ENCODE results near the gene PDS5B.

Gene PDS5B

GRCh38 chr13:32752997-32753606, 166.8 kb downstream of the PDS5B start:
- no peak for TF ChIP-seq GATA3 (IDR thresholded peaks at IDR 0.05; ENCODE audit: low read depth, low read length)
- no peak for TF ChIP-seq GATA2 (IDR thresholded peaks at IDR 0.05; ENCODE audit: low read depth, low read length)

- TF ChIP-seq GATA3 (IDR thresholded peaks at IDR 0.05; ENCODE audit: low read depth, low read length) (no peak), GATA2 (IDR thresholded peaks at IDR 0.05; ENCODE audit: low read depth, low read length) (no peak)
Measured at GRCh38 chr13:32754179-32754578, 167.9 kb downstream of the PDS5B start.

- TF ChIP-seq GATA2 (IDR thresholded peaks at IDR 0.05; ENCODE audit: low read depth, low read length), result no peak
- TF ChIP-seq GATA3 (IDR thresholded peaks at IDR 0.05; ENCODE audit: low read depth, low read length), result no peak
Measured at GRCh38 chr13:32759152-32759551, 172.9 kb downstream of the PDS5B start.

GRCh38 chr13:32761472-32761871, 175.2 kb downstream of the PDS5B start:
- TF ChIP-seq GATA3 (IDR thresholded peaks at IDR 0.05; ENCODE audit: low read depth, low read length) (no peak), GATA2 (IDR thresholded peaks at IDR 0.05; ENCODE audit: low read depth, low read length) (no peak)

GRCh38 chr13:32779119-32779518, 192.9 kb downstream of the PDS5B start:
- no peak for TF ChIP-seq GATA3 (IDR thresholded peaks at IDR 0.05; ENCODE audit: low read depth, low read length)
- TF ChIP-seq GATA2 (IDR thresholded peaks at IDR 0.05; ENCODE audit: low read depth, low read length), result no peak

GRCh38 chr13:32781906-32782305, 195.7 kb downstream of the PDS5B start:
- TF ChIP-seq GATA2 (IDR thresholded peaks at IDR 0.05; ENCODE audit: low read depth, low read length), result no peak
- no peak for TF ChIP-seq GATA3 (IDR thresholded peaks at IDR 0.05; ENCODE audit: low read depth, low read length)

- TF ChIP-seq GATA3 (IDR thresholded peaks at IDR 0.05; ENCODE audit: low read depth, low read length) (no peak), GATA2 (IDR thresholded peaks at IDR 0.05; ENCODE audit: low read depth, low read length) (no peak)
Measured at GRCh38 chr13:32783067-32783466, 196.8 kb downstream of the PDS5B start.

- no peak for TF ChIP-seq GATA3 (IDR thresholded peaks at IDR 0.05; ENCODE audit: low read depth, low read length)
- no peak for TF ChIP-seq GATA2 (IDR thresholded peaks at IDR 0.05; ENCODE audit: low read depth, low read length)
Measured at GRCh38 chr13:32790731-32791130, 204.5 kb downstream of the PDS5B start.

GRCh38 chr13:32791545-32792172, 205.4 kb downstream of the PDS5B start:
- TF ChIP-seq GATA3 (IDR thresholded peaks at IDR 0.05; ENCODE audit: low read depth, low read length), result no peak
- no peak for TF ChIP-seq GATA2 (IDR thresholded peaks at IDR 0.05; ENCODE audit: low read depth, low read length)

- no peak for TF ChIP-seq GATA2 (IDR thresholded peaks at IDR 0.05; ENCODE audit: low read depth, low read length)
- no peak for TF ChIP-seq GATA3 (IDR thresholded peaks at IDR 0.05; ENCODE audit: low read depth, low read length)
Measured at GRCh38 chr13:32796754-32797153, 210.5 kb downstream of the PDS5B start.

GRCh38 chr13:32802159-32802558, 215.9 kb downstream of the PDS5B start:
- TF ChIP-seq GATA3 (IDR thresholded peaks at IDR 0.05; ENCODE audit: low read depth, low read length) (no peak), GATA2 (IDR thresholded peaks at IDR 0.05; ENCODE audit: low read depth, low read length) (no peak)

- TF ChIP-seq GATA2 (IDR thresholded peaks at IDR 0.05; ENCODE audit: low read depth, low read length), result no peak
- no peak for TF ChIP-seq GATA3 (IDR thresholded peaks at IDR 0.05; ENCODE audit: low read depth, low read length)
Measured at GRCh38 chr13:32804673-32805230, 218.5 kb downstream of the PDS5B start.

GRCh38 chr13:32811297-32811800, 225.1 kb downstream of the PDS5B start:
- TF ChIP-seq GATA2 (IDR thresholded peaks at IDR 0.05; ENCODE audit: low read depth, low read length) (no peak), GATA3 (IDR thresholded peaks at IDR 0.05; ENCODE audit: low read depth, low read length) (no peak)

GRCh38 chr13:32821149-32821688, 235.0 kb downstream of the PDS5B start:
- TF ChIP-seq GATA3 (IDR thresholded peaks at IDR 0.05; ENCODE audit: low read depth, low read length), result no peak
- no peak for TF ChIP-seq GATA2 (IDR thresholded peaks at IDR 0.05; ENCODE audit: low read depth, low read length)

- no peak for TF ChIP-seq GATA2 (IDR thresholded peaks at IDR 0.05; ENCODE audit: low read depth, low read length)
- no peak for TF ChIP-seq GATA3 (IDR thresholded peaks at IDR 0.05; ENCODE audit: low read depth, low read length)
Measured at GRCh38 chr13:32822771-32823170, 236.5 kb downstream of the PDS5B start.
